Activated naive CD4-positive, alpha-beta T cell treated with anti-CD3 and anti-CD28 coated beads, Interleukin-2, amount 10 ng/mL, durations not matched to agents 7 days and 5 days (primary cell): ENCODE data around the gene LRRC15.

Experiments
- CTCF ChIA-PET: fragments of 350-600 bp; sonication (Branson Sonifier 250); formaldehyde crosslinking; loops from one replicate; lab custom pipeline; 2021; ENCODE audit warnings: antibody characterized with exemption; lab: Charles Lee
- DNase-seq: peaks from one replicate; pipeline ENCODE4 v3.0.0-alpha.2; 2020
- H3K27ac Mint-ChIP-seq: one replicate; pipeline ENCODE4 v1.8.0; 2021; ENCODE audit warnings: mild to moderate bottlenecking, moderate library complexity, mixed read lengths
- H3K27me3 Mint-ChIP-seq: one replicate; pipeline ENCODE4 v1.8.0; 2021; ENCODE audit warnings: mild to moderate bottlenecking, mixed read lengths
- H3K36me3 Mint-ChIP-seq: one replicate; pipeline ENCODE4 v1.8.0; 2021; ENCODE audit warnings: mixed read lengths
- H3K4me1 Mint-ChIP-seq: one replicate; pipeline ENCODE4 v1.8.0; 2021; ENCODE audit warnings: mixed read lengths
- H3K4me3 Mint-ChIP-seq: one replicate; pipeline ENCODE4 v1.8.0; 2021; ENCODE audit warnings: mild to moderate bottlenecking, moderate library complexity, mixed read lengths
- H3K9me3 Mint-ChIP-seq: one replicate; pipeline ENCODE4 v1.8.0; 2021; ENCODE audit warnings: mixed read lengths

Gene LRRC15

GRCh38 chr3:194310060-194310835 is 59.3 kb downstream of the LRRC15 start:
- peaks cover 92% of the 10 kb centered on the region for H3K4me1 Mint-ChIP-seq
- peaks cover 13% of the 10 kb centered on the region for H3K36me3 Mint-ChIP-seq
- DNase-seq = peak; percentile 18
- peaks cover 24% of the 10 kb centered on the region for H3K27me3 Mint-ChIP-seq
- H3K27ac Mint-ChIP-seq = no peak overlapping the region
- H3K4me3 Mint-ChIP-seq = no peak overlapping the region
- no peaks in the 10 kb centered on the region for H3K9me3 Mint-ChIP-seq
- CTCF ChIA-PET = interaction anchor here (0.6 kb wide), 1 partner anchor 850 kb away, joined by 3 read pairs; no protein-coding TSS in a partner anchor

- CTCF ChIA-PET = no interaction called here
- peaks cover 7% of the 10 kb centered on the region for H3K9me3 Mint-ChIP-seq
- DNase-seq = no peak
- peak overlapping the region; percentile 40 for H3K27ac Mint-ChIP-seq
- H3K4me3 Mint-ChIP-seq = no peak overlapping the region
- H3K27me3 Mint-ChIP-seq = peaks cover 15% of the 10 kb centered on the region
- H3K36me3 Mint-ChIP-seq = peaks cover 21% of the 10 kb centered on the region
- H3K4me1 Mint-ChIP-seq = peaks cover 88% of the 10 kb centered on the region
Measured at GRCh38 chr3:194308601-194309449, 60.7 kb downstream of the LRRC15 start.

GRCh38 chr3:194307849-194308248 is 61.7 kb downstream of the LRRC15 start:
- Mint-ChIP-seq H3K27ac (peak overlapping the region; percentile 96), H3K27me3 (peaks cover 5% of the 10 kb centered on the region), H3K9me3 (peaks cover 7% of the 10 kb centered on the region), H3K4me3 (no peak overlapping the region), H3K36me3 (peaks cover 21% of the 10 kb centered on the region), H3K4me1 (peaks cover 78% of the 10 kb centered on the region)
- no peak for DNase-seq
- CTCF ChIA-PET = interaction anchor here (0.6 to 1.6 kb wide), 6 partner anchors 8 to 528 kb away, joined by 3 to 9 read pairs (median 3); no protein-coding TSS in a partner anchor

GRCh38 chr3:194306771-194307640 is 62.5 kb downstream of the LRRC15 start:
- Mint-ChIP-seq H3K27me3 (no peaks in the 10 kb centered on the region), H3K9me3 (peaks cover 7% of the 10 kb centered on the region), H3K36me3 (peaks cover 18% of the 10 kb centered on the region), H3K27ac (peak overlapping the region; percentile 96), H3K4me1 (peaks cover 70% of the 10 kb centered on the region), H3K4me3 (peak overlapping the region; percentile 56)
- peak; percentile 73 for DNase-seq
- CTCF ChIA-PET = interaction anchor here (1.0 to 1.6 kb wide), 5 partner anchors 9 to 527 kb away, joined by 3 to 9 read pairs (median 3); no protein-coding TSS in a partner anchor

- peaks cover 7% of the 10 kb centered on the region for H3K9me3 Mint-ChIP-seq
- peaks cover 65% of the 10 kb centered on the region for H3K4me1 Mint-ChIP-seq
- H3K27me3 Mint-ChIP-seq = no peaks in the 10 kb centered on the region
- H3K27ac Mint-ChIP-seq = peak overlapping the region; percentile 96
- CTCF ChIA-PET = interaction anchor here (1.6 kb wide), 1 partner anchor 168 kb away, joined by 3 read pairs; no protein-coding TSS in a partner anchor
- DNase-seq = peak; percentile 87
- peaks cover 17% of the 10 kb centered on the region for H3K36me3 Mint-ChIP-seq
- H3K4me3 Mint-ChIP-seq = peak overlapping the region; percentile 56
Measured at GRCh38 chr3:194306109-194306686, 63.3 kb downstream of the LRRC15 start.

GRCh38 chr3:194305356-194306108 is 64.0 kb downstream of the LRRC15 start:
- H3K4me3 Mint-ChIP-seq = peak overlapping the region; percentile 56
- H3K27me3 Mint-ChIP-seq = no peaks in the 10 kb centered on the region
- CTCF ChIA-PET = interaction anchor here (0.7 to 1.2 kb wide), 3 partner anchors 10 to 223 kb away, joined by 3 to 4 read pairs (median 3); no protein-coding TSS in a partner anchor
- no peak for DNase-seq
- H3K27ac Mint-ChIP-seq = peak overlapping the region; percentile 96
- H3K36me3 Mint-ChIP-seq = peaks cover 15% of the 10 kb centered on the region
- H3K4me1 Mint-ChIP-seq = peaks cover 66% of the 10 kb centered on the region
- peaks cover 11% of the 10 kb centered on the region for H3K9me3 Mint-ChIP-seq
